WTC11 (cell line): ENCODE measurements around the gene ZNF217. TPM values are rescaled to one million over a fixed set of nuclear protein-coding genes. Genes with fewer than 3 reads are reported as not detected.

ENCODE experiments used
- ATAC-seq: fragments of 200-7000 bp; cut with Tn5 transposase; 2 replicates; pipeline ENCODE4 v1.10.0; 2021; ENCODE audit warnings: mild to moderate bottlenecking, moderate library complexity
- CTCF ChIA-PET: fragments of 300-600 bp; sonication (Branson Sonifier 250); formaldehyde crosslinking; loops from one replicate; lab custom pipeline; 2021; ENCODE audit warnings: antibody characterized with exemption; lab: Charles Lee
- POLR2A ChIA-PET: fragments of 350-600 bp; sonication (Branson Sonifier 250); formaldehyde crosslinking; loops from one replicate; lab custom pipeline; 2021; ENCODE audit warnings: antibody characterized with exemption; lab: Charles Lee
- DNase-seq: peaks from one replicate; pipeline ENCODE4 v3.0.0; 2021; ENCODE audit warnings: low spot score
- H3K27ac Mint-ChIP-seq: 2 replicates; pipeline ENCODE4 v1.8.0; 2021; ENCODE audit warnings: mixed read lengths
- H3K27me3 Mint-ChIP-seq: 2 replicates; pipeline ENCODE4 v1.8.0; 2021; ENCODE audit warnings: low read depth, mild to moderate bottlenecking, moderate library complexity, mixed read lengths
- H3K36me3 Mint-ChIP-seq: 2 replicates; pipeline ENCODE4 v1.8.0; 2021; ENCODE audit warnings: mixed read lengths
- H3K4me1 Mint-ChIP-seq: 2 replicates; pipeline ENCODE4 v1.8.0; 2022; ENCODE audit warnings: mixed read lengths
- H3K4me3 Mint-ChIP-seq: 2 replicates; pipeline ENCODE4 v1.8.0; 2021; ENCODE audit warnings: mild to moderate bottlenecking, moderate library complexity, mixed read lengths
- H3K9me3 Mint-ChIP-seq: 2 replicates; pipeline ENCODE4 v1.8.0; 2021; ENCODE audit warnings: mixed read lengths
- AFF4 ChIP-seq: sonication (generic); formaldehyde crosslinking; IDR thresholded peaks from 2 replicates; pipeline ENCODE4 v1.8.1; 2023; ENCODE audit warnings: mild to moderate bottlenecking, missing genetic modification reagents, borderline replicate concordance
- ESRRA ChIP-seq: sonication (generic); formaldehyde crosslinking; IDR thresholded peaks from 2 replicates; pipeline ENCODE4 v1.8.1; 2022; ENCODE audit warnings: mild to moderate bottlenecking, missing genetic modification reagents, borderline replicate concordance
- FOXP4 ChIP-seq: sonication (generic); formaldehyde crosslinking; IDR thresholded peaks from 2 replicates; pipeline ENCODE4 v1.8.0; 2022; ENCODE audit warnings: mild to moderate bottlenecking, missing genetic modification reagents
- GABPB1 ChIP-seq: sonication (generic); formaldehyde crosslinking; IDR thresholded peaks from 2 replicates; pipeline ENCODE4 v1.8.1; 2023; ENCODE audit warnings: mild to moderate bottlenecking, missing genetic modification reagents
- JUN ChIP-seq: sonication (generic); formaldehyde crosslinking; IDR thresholded peaks from 2 replicates; pipeline ENCODE4 v1.8.0; 2023; ENCODE audit warnings: mild to moderate bottlenecking, missing genetic modification reagents
- MXD4 ChIP-seq: fragments of 250-450 bp; sonication (Bioruptor Pico); IDR thresholded peaks from 2 replicates; pipeline ENCODE4 v1.8.0; 2021; ENCODE audit warnings: mild to moderate bottlenecking, moderate library complexity, borderline replicate concordance
- MYBL2 ChIP-seq: sonication (generic); formaldehyde crosslinking; IDR thresholded peaks from 2 replicates; pipeline ENCODE4 v1.8.1; 2023; ENCODE audit warnings: mild to moderate bottlenecking, moderate library complexity, missing genetic modification reagents
- NR2C2 ChIP-seq: sonication (generic); formaldehyde crosslinking; IDR thresholded peaks from 2 replicates; pipeline ENCODE4 v1.8.0; 2022; ENCODE audit warnings: mild to moderate bottlenecking, missing genetic modification reagents
- SOX15 ChIP-seq: fragments of 250-450 bp; sonication (Bioruptor Pico); IDR thresholded peaks from 2 replicates; pipeline ENCODE4 v1.9.0; 2021; ENCODE audit warnings: mild to moderate bottlenecking
- ZBTB21 ChIP-seq: sonication (generic); formaldehyde crosslinking; IDR thresholded peaks from 2 replicates; pipeline ENCODE4 v1.8.1; 2023; ENCODE audit warnings: mild to moderate bottlenecking, missing genetic modification reagents, borderline replicate concordance
- ZNF671 ChIP-seq: fragments of 250-450 bp; sonication (Bioruptor Pico); IDR thresholded peaks from 2 replicates; pipeline ENCODE4 v1.8.0; 2021; ENCODE audit warnings: mild to moderate bottlenecking
- total RNA-seq: library from RNA; stranded (reverse); gene quantifications from 3 replicates; pipeline ENCODE4 v1.2.3, GENCODE V29; 2021
- TF ChIP-seq, protein P1 (sequence below): sonication (generic); formaldehyde crosslinking; IDR thresholded peaks from 2 replicates; pipeline ENCODE4 v1.8.1; 2023; ENCODE audit warnings: mild to moderate bottlenecking, missing genetic modification reagents
- TF ChIP-seq, protein P2 (sequence below): fragments of 250-450 bp; sonication (Bioruptor Pico); IDR thresholded peaks from 2 replicates; pipeline ENCODE4 v1.9.0; 2021; ENCODE audit warnings: mild to moderate bottlenecking, borderline replicate concordance
- TF ChIP-seq, protein P3 (sequence below): sonication (generic); formaldehyde crosslinking; IDR thresholded peaks from 2 replicates; pipeline ENCODE4 v1.8.1; 2022; ENCODE audit warnings: mild to moderate bottlenecking, moderate library complexity, missing genetic modification reagents
- TF ChIP-seq, protein P4 (sequence below): fragments of 200-600 bp; IDR thresholded peaks from 2 replicates; pipeline ENCODE4 v1.8.0; 2022; ENCODE audit warnings: antibody characterized with exemption
- TF ChIP-seq, protein P5 (sequence below): sonication (generic); formaldehyde crosslinking; conservative IDR thresholded peaks from 2 replicates; pipeline ENCODE4 v1.8.1; 2022; ENCODE audit warnings: mild to moderate bottlenecking, missing genetic modification reagents

The ZNF217 gene
- total RNA-seq, 1 experiment from 2014 or later = 75.6 TPM

- TF ChIP-seq, protein P1, sequence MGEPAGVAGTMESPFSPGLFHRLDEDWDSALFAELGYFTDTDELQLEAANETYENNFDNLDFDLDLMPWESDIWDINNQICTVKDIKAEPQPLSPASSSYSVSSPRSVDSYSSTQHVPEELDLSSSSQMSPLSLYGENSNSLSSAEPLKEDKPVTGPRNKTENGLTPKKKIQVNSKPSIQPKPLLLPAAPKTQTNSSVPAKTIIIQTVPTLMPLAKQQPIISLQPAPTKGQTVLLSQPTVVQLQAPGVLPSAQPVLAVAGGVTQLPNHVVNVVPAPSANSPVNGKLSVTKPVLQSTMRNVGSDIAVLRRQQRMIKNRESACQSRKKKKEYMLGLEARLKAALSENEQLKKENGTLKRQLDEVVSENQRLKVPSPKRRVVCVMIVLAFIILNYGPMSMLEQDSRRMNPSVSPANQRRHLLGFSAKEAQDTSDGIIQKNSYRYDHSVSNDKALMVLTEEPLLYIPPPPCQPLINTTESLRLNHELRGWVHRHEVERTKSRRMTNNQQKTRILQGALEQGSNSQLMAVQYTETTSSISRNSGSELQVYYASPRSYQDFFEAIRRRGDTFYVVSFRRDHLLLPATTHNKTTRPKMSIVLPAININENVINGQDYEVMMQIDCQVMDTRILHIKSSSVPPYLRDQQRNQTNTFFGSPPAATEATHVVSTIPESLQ (CRISPR knock-in tag) = no peak
- TF ChIP-seq, protein P2, sequence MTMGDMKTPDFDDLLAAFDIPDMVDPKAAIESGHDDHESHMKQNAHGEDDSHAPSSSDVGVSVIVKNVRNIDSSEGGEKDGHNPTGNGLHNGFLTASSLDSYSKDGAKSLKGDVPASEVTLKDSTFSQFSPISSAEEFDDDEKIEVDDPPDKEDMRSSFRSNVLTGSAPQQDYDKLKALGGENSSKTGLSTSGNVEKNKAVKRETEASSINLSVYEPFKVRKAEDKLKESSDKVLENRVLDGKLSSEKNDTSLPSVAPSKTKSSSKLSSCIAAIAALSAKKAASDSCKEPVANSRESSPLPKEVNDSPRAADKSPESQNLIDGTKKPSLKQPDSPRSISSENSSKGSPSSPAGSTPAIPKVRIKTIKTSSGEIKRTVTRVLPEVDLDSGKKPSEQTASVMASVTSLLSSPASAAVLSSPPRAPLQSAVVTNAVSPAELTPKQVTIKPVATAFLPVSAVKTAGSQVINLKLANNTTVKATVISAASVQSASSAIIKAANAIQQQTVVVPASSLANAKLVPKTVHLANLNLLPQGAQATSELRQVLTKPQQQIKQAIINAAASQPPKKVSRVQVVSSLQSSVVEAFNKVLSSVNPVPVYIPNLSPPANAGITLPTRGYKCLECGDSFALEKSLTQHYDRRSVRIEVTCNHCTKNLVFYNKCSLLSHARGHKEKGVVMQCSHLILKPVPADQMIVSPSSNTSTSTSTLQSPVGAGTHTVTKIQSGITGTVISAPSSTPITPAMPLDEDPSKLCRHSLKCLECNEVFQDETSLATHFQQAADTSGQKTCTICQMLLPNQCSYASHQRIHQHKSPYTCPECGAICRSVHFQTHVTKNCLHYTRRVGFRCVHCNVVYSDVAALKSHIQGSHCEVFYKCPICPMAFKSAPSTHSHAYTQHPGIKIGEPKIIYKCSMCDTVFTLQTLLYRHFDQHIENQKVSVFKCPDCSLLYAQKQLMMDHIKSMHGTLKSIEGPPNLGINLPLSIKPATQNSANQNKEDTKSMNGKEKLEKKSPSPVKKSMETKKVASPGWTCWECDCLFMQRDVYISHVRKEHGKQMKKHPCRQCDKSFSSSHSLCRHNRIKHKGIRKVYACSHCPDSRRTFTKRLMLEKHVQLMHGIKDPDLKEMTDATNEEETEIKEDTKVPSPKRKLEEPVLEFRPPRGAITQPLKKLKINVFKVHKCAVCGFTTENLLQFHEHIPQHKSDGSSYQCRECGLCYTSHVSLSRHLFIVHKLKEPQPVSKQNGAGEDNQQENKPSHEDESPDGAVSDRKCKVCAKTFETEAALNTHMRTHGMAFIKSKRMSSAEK = no peak
- TF ChIP-seq, protein P3, sequence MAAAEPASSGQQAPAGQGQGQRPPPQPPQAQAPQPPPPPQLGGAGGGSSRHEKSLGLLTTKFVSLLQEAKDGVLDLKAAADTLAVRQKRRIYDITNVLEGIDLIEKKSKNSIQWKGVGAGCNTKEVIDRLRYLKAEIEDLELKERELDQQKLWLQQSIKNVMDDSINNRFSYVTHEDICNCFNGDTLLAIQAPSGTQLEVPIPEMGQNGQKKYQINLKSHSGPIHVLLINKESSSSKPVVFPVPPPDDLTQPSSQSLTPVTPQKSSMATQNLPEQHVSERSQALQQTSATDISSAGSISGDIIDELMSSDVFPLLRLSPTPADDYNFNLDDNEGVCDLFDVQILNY = no peak
- no peak for TF ChIP-seq FOXP4
- no peak for TF ChIP-seq JUN
- TF ChIP-seq, protein P4, sequence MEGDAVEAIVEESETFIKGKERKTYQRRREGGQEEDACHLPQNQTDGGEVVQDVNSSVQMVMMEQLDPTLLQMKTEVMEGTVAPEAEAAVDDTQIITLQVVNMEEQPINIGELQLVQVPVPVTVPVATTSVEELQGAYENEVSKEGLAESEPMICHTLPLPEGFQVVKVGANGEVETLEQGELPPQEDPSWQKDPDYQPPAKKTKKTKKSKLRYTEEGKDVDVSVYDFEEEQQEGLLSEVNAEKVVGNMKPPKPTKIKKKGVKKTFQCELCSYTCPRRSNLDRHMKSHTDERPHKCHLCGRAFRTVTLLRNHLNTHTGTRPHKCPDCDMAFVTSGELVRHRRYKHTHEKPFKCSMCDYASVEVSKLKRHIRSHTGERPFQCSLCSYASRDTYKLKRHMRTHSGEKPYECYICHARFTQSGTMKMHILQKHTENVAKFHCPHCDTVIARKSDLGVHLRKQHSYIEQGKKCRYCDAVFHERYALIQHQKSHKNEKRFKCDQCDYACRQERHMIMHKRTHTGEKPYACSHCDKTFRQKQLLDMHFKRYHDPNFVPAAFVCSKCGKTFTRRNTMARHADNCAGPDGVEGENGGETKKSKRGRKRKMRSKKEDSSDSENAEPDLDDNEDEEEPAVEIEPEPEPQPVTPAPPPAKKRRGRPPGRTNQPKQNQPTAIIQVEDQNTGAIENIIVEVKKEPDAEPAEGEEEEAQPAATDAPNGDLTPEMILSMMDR = no peak
- no peak for TF ChIP-seq GABPB1 (CRISPR knock-in tag)
- TF ChIP-seq ZNF671 = no peak
Observed at GRCh38 chr20:53555816-53556215, 37.8 kb downstream of the ZNF217 start (continued).

GRCh38 chr20:53555081-53555480 is 38.6 kb downstream of the ZNF217 start:
- ATAC-seq = no peak
- Mint-ChIP-seq H3K4me3 (no peak overlapping the region), H3K36me3 (peaks cover 5% of the 10 kb centered on the region; the same call in 1 of the 2 replicates), H3K27me3 (no peaks in the 10 kb centered on the region), H3K9me3 (no peaks in the 10 kb centered on the region), H3K27ac (no peak overlapping the region), H3K4me1 (peaks cover 5% of the 10 kb centered on the region; the same call in 1 of the 2 replicates)
- DNase-seq = no peak
- CTCF ChIA-PET = interaction anchor here (1.0 kb wide), 1 partner anchor 385 kb away, joined by 3 read pairs; no protein-coding TSS in a partner anchor
- POLR2A ChIA-PET = no interaction called here
- TF ChIP-seq, protein P1 (CRISPR knock-in tag) = no peak
- TF ChIP-seq ZBTB21 (CRISPR knock-in tag) (no peak), MYBL2 (CRISPR knock-in tag) (no peak), MXD4 (CRISPR knock-in tag) (no peak), AFF4 (CRISPR knock-in tag) (no peak), ESRRA (CRISPR knock-in tag) (no peak), SOX15 (no peak), NR2C2 (CRISPR knock-in tag) (no peak)
- TF ChIP-seq, protein P5, sequence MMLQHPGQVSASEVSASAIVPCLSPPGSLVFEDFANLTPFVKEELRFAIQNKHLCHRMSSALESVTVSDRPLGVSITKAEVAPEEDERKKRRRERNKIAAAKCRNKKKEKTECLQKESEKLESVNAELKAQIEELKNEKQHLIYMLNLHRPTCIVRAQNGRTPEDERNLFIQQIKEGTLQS (CRISPR knock-in tag) = no peak
